NCI-H187 treated with DMSO at 0.1 percent for 48 hours (cell line): Measurements from ENCODE around the gene LYPD5.

Source experiments
- DNase-seq: peaks from one replicate; lab custom pipeline; 2025; lab: John Stamatoyannopoulos, UW

LYPD5 gene

GRCh38 chr19:43752287-43752875, 49.9 kb downstream of the LYPD5 start:
- no peak for DNase-seq

GRCh38 chr19:43751466-43752220, 50.6 kb downstream of the LYPD5 start:
- DNase-seq: no peak

- DNase-seq: no peak
Measured at GRCh38 chr19:43749898-43750297, 52.3 kb downstream of the LYPD5 start.

GRCh38 chr19:43749152-43749551, 53.1 kb downstream of the LYPD5 start:
- DNase-seq: no peak

- no peak for DNase-seq
Measured at GRCh38 chr19:43748685-43749084, 53.6 kb downstream of the LYPD5 start.

DNA sequence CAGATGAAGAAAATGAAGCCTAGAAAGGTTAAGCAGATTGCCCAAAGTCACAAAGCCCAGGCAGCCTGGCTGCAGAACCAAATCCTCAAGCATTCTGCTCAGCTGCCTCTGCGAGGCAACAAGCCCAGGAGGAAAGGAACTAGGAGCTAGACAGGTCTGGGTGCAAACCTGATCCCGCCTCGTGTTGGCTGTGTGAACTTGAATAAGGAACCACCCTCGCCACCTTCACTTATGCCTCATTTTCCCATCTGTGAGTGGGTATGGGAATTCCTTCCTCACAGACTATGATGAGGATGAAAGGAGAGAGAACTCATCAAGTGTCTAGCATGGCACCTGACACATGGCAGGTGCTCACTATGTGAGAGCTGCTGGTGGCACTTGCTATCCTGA, 54.0 kb downstream of the LYPD5 start:
- no peak for DNase-seq

DNA sequence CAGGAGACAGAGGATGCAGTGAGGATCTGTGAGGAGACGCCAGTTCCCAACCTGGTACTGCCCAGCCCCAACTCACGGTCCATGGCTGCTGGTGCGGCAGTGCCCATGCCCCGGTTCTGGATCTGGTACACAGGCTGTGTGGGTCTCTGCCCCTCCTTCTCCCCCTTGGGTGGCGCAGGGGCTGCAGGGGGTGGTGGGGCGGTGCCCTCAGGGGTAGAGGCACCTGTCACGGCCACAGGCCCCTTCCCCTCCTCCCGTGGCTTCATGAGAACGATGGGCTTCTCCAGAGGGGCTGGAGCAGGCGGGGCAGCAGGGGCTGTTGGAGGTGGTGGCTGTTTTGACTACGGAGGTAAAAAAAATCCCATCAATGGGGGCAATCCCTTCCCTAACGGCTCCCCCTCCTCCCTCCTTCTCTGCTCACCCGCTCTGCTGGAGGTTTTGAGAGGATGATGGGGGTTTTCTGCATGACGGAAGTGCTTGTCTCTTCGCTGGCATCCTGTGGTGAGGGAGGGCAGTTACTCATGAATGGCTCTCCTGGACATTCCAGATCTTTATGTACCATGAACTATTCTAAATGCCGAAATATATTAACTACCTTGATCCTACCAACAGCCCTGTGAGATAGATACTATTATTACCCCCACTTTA, 54.6 kb downstream of the LYPD5 start:
- no peak for DNase-seq
